Islet of Langerhans (tissue), 1 donor: Measurements from ENCODE around the gene SMURF2.
"Not testable (repeated sequence)": the region's sequence is repeated elsewhere in the genome, so short reads cannot be mapped to it uniquely, and the experiment has no call there.

Experiments used
- FAIRE-seq: peaks from one replicate; lab custom pipeline; 2011; peaks lifted over from hg19 to GRCh38; lab: Jason Lieb, UNC

SMURF2 gene

GRCh38 chr17:64630309-64631223, 31.5 kb downstream of the SMURF2 start:
- no peak for FAIRE-seq

- no peak for FAIRE-seq
Measured at GRCh38 chr17:64628641-64629040, 33.5 kb downstream of the SMURF2 start.

DNA sequence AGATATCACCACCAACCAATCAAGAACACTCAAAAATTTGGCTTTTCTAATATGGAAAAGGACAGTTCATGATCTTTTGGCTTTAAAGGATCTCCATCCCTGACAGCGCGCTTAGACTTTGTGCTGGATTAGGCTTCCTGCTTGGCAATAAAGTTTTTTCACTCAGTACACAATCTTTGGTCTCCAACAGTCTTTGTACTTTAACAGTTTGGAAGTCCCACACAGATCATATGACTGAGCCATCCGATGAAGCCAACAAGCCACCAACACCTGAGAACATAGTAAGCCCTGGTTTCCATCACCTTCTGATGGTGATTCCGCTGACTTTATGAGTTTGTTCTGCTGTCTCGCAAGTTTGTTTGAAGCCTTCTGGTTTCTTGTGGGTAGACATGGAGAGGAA, 34.3 kb downstream of the SMURF2 start:
- FAIRE-seq = no peak

GRCh38 chr17:64626827-64627226, 35.3 kb downstream of the SMURF2 start:
- no peak for FAIRE-seq

- no peak for FAIRE-seq
Measured at GRCh38 chr17:64625541-64625940, 36.6 kb downstream of the SMURF2 start.

GRCh38 chr17:64622931-64623654, 39.0 kb downstream of the SMURF2 start:
- FAIRE-seq = no peak

DNA sequence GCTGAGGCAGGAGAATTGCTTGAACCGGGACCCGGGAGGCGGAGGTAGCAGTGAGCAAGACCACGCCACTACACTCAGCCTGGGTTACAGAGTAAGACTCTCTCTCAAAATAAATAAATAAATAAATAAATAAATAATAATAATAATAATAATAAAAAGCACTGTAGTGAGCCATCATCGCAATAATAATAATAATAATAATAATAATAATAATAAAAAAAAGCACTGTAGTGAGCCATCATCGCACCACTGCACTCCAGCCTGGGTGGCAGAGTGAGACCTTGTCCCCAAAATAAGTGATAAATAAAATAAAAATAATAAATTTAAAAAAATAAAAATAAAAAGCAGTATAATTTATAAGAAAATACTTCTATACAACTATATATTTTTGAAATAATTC, 40.3 kb downstream of the SMURF2 start:
- no peak for FAIRE-seq

GRCh38 chr17:64618848-64619247, 43.3 kb downstream of the SMURF2 start:
- no peak for FAIRE-seq

DNA sequence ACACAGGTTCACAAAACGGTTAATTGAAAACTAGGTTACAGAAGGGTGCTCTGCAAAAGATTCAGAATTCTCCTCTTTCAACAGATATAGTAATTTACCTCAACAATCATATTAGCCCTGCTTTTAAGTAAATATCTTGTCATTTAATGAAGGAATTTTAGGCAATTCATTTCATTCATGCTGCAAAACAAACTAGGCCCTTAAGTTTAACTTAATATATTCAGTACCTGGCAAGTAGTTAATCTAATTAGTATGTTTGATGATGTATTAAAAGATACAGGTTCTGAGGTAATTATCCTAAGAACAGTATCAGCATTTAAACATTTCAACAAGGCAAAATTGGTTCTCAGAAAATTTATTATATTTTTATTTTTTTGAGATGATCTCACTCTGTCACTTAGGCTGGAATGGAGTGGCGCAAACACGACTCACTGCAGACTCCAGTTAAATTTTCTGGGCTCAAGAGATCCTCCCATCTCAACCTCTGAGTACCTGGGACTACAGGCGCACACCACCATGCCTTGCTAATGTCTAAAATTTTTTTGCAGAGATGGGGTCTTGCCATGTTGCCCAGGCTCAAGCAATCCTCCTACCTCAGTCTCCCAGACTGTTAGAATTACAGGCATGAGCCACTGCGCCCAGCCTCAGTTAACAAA, 44.9 kb downstream of the SMURF2 start:
- no peak for FAIRE-seq

DNA sequence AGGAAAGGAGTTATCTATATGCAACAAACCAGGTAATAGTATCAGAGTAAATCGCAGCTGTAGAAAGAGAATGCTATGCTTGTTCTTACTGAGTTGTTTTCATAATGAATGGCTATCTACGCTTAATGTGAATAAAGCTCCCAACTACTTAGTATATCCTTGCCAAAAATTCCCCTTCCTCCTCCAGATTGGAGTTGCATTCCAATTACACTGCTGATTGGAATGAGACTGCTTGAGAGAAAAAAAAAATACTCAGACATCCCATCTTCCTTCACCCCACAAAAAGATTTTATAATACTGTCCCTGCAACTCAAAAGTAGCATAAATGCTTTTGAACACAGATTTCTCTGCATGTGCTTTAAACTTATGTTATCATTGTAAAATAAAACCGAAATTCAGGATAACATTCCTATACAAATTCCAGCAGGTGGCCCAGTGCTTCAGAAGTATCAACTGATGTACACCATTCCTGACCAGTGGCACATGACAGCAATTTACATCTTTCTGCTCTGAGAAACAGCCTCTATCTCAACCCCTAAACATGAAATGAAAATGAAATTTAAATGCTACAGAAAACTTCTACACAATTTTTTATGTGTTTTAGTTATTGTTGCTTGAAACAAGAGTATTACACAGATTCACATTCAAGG, 47.0 kb downstream of the SMURF2 start:
- no peak for FAIRE-seq

DNA sequence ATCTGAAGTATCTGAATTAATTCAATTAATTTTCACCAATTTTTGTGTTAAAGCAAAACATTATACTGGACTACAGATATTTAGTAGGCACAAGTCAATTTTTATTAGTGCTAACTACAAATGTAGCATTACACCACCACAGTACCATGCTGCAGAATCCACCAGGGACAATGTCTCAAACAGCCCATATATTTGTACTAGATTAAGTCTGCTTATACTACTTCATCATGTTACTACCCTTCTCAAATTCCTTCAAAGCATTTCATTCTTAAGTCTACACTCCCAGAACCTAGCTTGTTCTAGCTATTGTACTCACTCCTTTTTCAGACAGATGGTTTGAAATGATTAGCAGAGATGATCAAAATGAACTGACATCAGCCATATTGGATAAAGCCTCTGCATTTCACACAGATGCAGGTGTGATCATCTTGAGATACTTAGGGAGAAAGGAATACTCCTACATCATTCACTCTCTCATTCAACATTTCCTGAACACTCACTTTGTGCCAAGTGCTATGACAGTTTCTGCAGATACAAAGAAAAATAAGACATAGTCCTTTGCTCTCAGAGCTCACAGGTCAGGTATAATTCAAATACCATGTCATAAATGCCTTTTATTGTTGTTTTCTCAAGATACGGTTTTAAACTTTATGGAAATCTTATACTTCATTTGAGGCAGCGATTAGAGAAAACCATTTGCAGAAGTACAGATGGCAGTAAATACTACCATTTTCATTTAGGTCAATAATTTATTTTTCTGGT, 47.7 kb downstream of the SMURF2 start:
- FAIRE-seq = no peak

GRCh38 chr17:64611369-64611768, 50.7 kb downstream of the SMURF2 start:
- no peak for FAIRE-seq

- FAIRE-seq = not testable (repeated sequence)
Measured at GRCh38 chr17:64610244-64610643, 51.9 kb downstream of the SMURF2 start.

DNA sequence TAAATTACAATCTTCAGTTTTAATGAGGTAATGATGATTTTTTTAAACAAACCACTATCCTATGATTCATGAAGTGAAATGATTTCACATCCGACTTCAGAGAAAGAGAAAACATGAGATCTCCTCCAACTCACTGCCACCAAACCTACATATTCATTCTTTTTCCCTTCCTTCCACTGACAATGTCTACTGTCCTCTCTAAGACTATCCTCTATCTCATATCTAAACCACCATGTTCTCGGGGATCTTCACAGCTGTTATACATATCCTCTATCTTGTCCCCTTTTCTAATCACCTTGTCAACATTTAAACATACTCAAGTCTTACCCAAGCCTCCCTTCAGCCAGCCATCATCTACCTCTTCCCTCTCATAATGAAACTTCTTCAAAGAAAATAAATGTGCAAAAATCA, 53.5 kb downstream of the SMURF2 start:
- FAIRE-seq = no peak

GRCh38 chr17:64607862-64608565, 54.1 kb downstream of the SMURF2 start:
- FAIRE-seq = no peak

GRCh38 chr17:64604532-64604931, 57.6 kb downstream of the SMURF2 start:
- FAIRE-seq = not testable (repeated sequence)

- no peak for FAIRE-seq
Measured at GRCh38 chr17:64603987-64604386, 58.1 kb downstream of the SMURF2 start.

DNA sequence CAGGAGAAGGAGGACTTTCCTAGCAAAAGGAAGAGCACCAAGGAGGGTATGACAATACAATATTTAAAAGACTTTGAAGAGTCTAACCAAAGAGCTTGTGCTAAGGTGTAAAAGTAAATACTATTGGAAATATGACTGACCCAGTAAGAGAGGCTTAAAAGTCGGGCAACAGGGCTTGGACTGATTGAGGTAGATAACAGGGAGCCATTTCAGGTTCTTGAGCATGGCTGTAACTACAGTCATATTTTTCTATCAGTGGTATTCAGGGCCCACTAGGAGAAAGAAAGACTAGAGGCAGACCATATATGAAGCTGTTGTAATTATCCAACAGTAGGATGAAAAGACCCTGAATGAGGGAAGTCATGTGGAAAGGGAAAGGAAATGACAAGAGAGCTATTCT, 62.3 kb downstream of the SMURF2 start:
- no peak for FAIRE-seq

GRCh38 chr17:64599187-64599676, 62.9 kb downstream of the SMURF2 start:
- no peak for FAIRE-seq

GRCh38 chr17:64598672-64599071, 63.4 kb downstream of the SMURF2 start:
- no peak for FAIRE-seq

DNA sequence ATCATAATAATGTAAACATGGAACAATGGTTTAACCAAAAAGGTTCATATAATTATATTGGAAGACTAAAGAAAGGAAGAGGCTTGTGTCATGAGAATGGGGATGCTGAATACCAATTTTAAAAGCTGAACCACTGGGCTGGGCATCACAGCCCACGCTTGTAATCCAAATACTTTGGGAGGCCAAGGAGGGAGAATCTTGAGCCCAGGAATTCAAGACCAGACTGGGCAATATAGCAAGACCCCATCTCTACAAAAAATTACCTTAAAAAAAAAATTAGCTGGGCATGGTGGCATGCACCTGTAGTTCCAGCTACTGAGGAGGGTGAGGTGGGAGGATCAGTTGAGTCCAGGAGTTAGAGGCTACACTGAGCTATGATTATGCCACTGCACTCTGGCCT, 65.1 kb downstream of the SMURF2 start:
- no peak for FAIRE-seq
